Measurements from ENCODE around the gene LRR1. TPM values are rescaled to one million over a fixed set of nuclear protein-coding genes. Genes with fewer than 3 reads are reported as not detected.

LRR1 gene
- total and polyA plus RNA-seq, 9 of the 15 experiments (the other 6 are each of a cell fraction or from before 2014, with no cell fraction given): 26.5 to 58.1 (median 31.8) TPM

DNA sequence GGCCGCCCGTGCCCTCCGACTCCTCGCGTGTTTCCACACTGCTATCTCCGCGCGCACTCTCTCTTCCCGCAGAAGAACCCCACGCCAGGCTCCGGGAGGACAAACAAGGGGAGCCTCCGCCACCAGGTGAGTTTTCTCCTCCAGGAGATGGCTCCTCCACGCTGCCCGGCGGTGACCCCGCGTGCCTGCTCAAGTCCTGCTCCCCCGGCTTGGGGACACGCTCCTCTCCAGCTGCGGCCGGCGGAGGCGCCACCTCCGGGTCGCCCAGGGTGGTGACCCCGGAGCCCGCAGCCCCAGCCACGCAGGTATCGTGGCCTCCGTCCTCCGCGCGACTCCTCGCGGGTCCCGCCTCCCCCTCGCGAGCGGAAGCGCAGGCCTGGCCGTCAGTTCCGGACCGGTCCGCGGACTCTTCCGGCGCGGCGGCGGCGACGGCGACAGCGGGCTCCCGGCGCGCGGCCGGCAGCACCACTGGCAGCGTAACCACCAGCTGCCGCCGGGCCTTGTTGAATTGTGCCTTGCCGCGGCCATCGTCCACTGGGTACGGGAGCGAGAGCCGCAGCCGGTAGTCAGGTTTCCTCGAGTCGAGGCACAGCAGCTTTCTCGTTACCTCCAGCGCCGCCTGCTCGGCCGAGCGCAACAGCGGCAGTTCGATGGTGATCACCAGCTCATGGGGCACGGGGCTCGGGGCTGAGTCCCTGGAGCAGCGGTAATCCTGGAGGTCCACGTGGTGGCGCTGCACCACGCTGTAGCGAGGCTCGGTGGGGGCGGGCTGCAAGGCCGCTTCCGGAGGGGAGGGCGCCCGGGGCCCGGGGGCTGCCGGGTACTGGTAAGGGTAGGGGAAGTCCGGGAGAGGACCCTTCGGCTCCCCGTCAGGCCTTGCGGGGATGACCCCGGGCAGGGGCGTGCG, 35.2 kb downstream of the LRR1 start (continued):
- TF ChIP-seq ARNT (IDR thresholded peaks at IDR 0.05) (no peak), RNF2 (IDR thresholded peaks at IDR 0.05) (peak; percentile 66), MCM5 (IDR thresholded peaks at IDR 0.05; ENCODE audit: low read depth) (no peak), PHF20 (IDR thresholded peaks at IDR 0.05; ENCODE audit: partially characterized antibody) (peak; percentile 45), GTF2F1 (IDR thresholded peaks at IDR 0.05; ENCODE audit: low read depth, low read length) (no peak), CBFB (CRISPR knock-in tag; IDR thresholded peaks at IDR 0.05) (no peak), ZBED1 (IDR thresholded peaks at IDR 0.05) (no peak), KAT2B (IDR thresholded peaks at IDR 0.05; ENCODE audit: low read depth, low read length) (no peak), TAF7 (tag; IDR thresholded peaks at IDR 0.05) (no peak), ETV1 (tag; conservative IDR thresholded peaks at IDR 0.05; ENCODE audit: low read depth) (peak; percentile 94), DEAF1 (CRISPR knock-in tag; IDR thresholded peaks at IDR 0.05) (0 out of 2 replicates have a peak, but pooled peaks have one; percentile 29), MEF2D (tag; conservative IDR thresholded peaks at IDR 0.05; ENCODE audit: low read depth) (no peak), SAFB (IDR thresholded peaks at IDR 0.05; ENCODE audit: borderline replicate concordance, low read depth, low read length) (peak; percentile 90), RBFOX2 (IDR thresholded peaks at IDR 0.05; ENCODE audit: low read depth, low read length) (peak; percentile 96), E2F5 (CRISPR knock-in tag; IDR thresholded peaks at IDR 0.05) (peak; percentile 74; the same call in 1 of the 2 replicates)
- TF ChIP-seq, protein P1, sequence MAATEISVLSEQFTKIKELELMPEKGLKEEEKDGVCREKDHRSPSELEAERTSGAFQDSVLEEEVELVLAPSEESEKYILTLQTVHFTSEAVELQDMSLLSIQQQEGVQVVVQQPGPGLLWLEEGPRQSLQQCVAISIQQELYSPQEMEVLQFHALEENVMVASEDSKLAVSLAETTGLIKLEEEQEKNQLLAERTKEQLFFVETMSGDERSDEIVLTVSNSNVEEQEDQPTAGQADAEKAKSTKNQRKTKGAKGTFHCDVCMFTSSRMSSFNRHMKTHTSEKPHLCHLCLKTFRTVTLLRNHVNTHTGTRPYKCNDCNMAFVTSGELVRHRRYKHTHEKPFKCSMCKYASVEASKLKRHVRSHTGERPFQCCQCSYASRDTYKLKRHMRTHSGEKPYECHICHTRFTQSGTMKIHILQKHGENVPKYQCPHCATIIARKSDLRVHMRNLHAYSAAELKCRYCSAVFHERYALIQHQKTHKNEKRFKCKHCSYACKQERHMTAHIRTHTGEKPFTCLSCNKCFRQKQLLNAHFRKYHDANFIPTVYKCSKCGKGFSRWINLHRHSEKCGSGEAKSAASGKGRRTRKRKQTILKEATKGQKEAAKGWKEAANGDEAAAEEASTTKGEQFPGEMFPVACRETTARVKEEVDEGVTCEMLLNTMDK (IDR thresholded peaks at IDR 0.05; ENCODE audit: borderline replicate concordance, insufficient read depth, low read depth, low read length, poor library complexity, severe bottlenecking): peak; percentile 83
- TF ChIP-seq, protein P2, sequence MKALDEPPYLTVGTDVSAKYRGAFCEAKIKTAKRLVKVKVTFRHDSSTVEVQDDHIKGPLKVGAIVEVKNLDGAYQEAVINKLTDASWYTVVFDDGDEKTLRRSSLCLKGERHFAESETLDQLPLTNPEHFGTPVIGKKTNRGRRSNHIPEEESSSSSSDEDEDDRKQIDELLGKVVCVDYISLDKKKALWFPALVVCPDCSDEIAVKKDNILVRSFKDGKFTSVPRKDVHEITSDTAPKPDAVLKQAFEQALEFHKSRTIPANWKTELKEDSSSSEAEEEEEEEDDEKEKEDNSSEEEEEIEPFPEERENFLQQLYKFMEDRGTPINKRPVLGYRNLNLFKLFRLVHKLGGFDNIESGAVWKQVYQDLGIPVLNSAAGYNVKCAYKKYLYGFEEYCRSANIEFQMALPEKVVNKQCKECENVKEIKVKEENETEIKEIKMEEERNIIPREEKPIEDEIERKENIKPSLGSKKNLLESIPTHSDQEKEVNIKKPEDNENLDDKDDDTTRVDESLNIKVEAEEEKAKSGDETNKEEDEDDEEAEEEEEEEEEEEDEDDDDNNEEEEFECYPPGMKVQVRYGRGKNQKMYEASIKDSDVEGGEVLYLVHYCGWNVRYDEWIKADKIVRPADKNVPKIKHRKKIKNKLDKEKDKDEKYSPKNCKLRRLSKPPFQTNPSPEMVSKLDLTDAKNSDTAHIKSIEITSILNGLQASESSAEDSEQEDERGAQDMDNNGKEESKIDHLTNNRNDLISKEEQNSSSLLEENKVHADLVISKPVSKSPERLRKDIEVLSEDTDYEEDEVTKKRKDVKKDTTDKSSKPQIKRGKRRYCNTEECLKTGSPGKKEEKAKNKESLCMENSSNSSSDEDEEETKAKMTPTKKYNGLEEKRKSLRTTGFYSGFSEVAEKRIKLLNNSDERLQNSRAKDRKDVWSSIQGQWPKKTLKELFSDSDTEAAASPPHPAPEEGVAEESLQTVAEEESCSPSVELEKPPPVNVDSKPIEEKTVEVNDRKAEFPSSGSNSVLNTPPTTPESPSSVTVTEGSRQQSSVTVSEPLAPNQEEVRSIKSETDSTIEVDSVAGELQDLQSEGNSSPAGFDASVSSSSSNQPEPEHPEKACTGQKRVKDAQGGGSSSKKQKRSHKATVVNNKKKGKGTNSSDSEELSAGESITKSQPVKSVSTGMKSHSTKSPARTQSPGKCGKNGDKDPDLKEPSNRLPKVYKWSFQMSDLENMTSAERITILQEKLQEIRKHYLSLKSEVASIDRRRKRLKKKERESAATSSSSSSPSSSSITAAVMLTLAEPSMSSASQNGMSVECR (CRISPR knock-in tag; IDR thresholded peaks at IDR 0.05): peak; percentile 77

Data from K562 (cell line).